Aorta (tissue), 5 donors: Measurements from ENCODE around the gene EP400. TPM values are rescaled to one million over a fixed set of nuclear protein-coding genes. Genes with fewer than 3 reads are reported as not detected.
A peak's percentile ranks its signal among the peaks of the same experiment; 100 is the strongest.

Experiments
- ATAC-seq: fragments of 200-7000 bp; cut with Tn5 transposase; one replicate; pipeline ENCODE4 v1.9.1; 2022; ENCODE audit warnings: moderate library complexity; ENCODE audit not compliant: low FRiP score
- DNase-seq, 2 donors: peaks; one replicate each; pipeline ENCODE4 v3.0.0-alpha.2; 2020
- H3K27ac ChIP-seq, 2 donors: one replicate each; pipeline ENCODE4 v1.5.1; 2013; ENCODE audit warnings: low read length in 2 of 2, mild to moderate bottlenecking in 2 of 2, moderate library complexity in 2 of 2, control low read depth in 1 of 2, inconsistent platforms in 1 of 2, low read depth in 1 of 2
- H3K27me3 ChIP-seq, 2 donors: one replicate each; pipeline ENCODE4 v1.6.1; 2013; ENCODE audit warnings: control low read depth in 1 of 2, low read length in 1 of 2, mild to moderate bottlenecking in 1 of 2, moderate library complexity in 1 of 2; ENCODE audit not compliant: insufficient read depth in 2 of 2, control insufficient read depth in 1 of 2
- H3K36me3 ChIP-seq, 2 donors: one replicate each; pipeline ENCODE4 v1.6.1; 2013; ENCODE audit warnings: control low read depth in 1 of 2, low read length in 1 of 2, mild to moderate bottlenecking in 1 of 2; ENCODE audit not compliant: insufficient read depth in 2 of 2, control insufficient read depth in 1 of 2
- H3K4me1 ChIP-seq, 2 donors: one replicate each; pipeline ENCODE4 v1.6.1; 2013; ENCODE audit warnings: low read length in 2 of 2, control low read depth in 1 of 2, mild to moderate bottlenecking in 1 of 2, moderate library complexity in 1 of 2; ENCODE audit not compliant: insufficient read depth in 2 of 2, control insufficient read depth in 1 of 2
- H3K4me3 ChIP-seq, 2 donors: one replicate each; pipeline ENCODE4 v1.5.1; 2013; ENCODE audit warnings: low read length in 2 of 2, control low read depth in 1 of 2, mild to moderate bottlenecking in 1 of 2
- H3K9me3 ChIP-seq: one replicate; pipeline ENCODE4 v1.6.1; 2013; ENCODE audit warnings: mild to moderate bottlenecking, low read length; ENCODE audit not compliant: control insufficient read depth
- WGBS, 2 donors: extraction: QIAGEN DNeasy Blood & Tissue Kit; methylation state at CpG; one replicate each; pipeline ENCODE4 v1.1.7; 2013; 5-methylcytosine and 5-hydroxymethylcytosine counted together
- intact Hi-C, 2 donors: fragments of 100-400 bp; cut with DNase I; formaldehyde crosslinking; loops; one replicate each; pipeline versions ENCODE4 v1.14.2 to v1.15.0; 2022
- polyA plus RNA-seq, 2 donors: library from polyadenylated mRNA; stranded (reverse); fragments of 200-250 nt; gene quantifications; one replicate each; pipeline ENCODE4 v1.2.3, GENCODE V29; 2013
- total RNA-seq, 2 donors: library from RNA; stranded (reverse); fragmentation: NEBNext Ultra II Directional; extraction: Animal tissue kit (Norgen Biotek cat#: 25700); gene quantifications; one replicate each; pipeline ENCODE4 v1.2.1, GENCODE V29; 2021
- donor health status: healthy with polysubstance abuse.
- donor health status: Bipolar disorder and iron deficiency.
- donor health status: DM: no; HTN: no; CAD: no.
- donor health status: DM: no; HTN: no; CAD: no.
- donor health status: DM: yes; HTN: yes; CAD: no.

EP400 gene
- total and polyA plus RNA-seq, 4 donors: 2.8 to 52.9 (median 28.1) TPM

DNA sequence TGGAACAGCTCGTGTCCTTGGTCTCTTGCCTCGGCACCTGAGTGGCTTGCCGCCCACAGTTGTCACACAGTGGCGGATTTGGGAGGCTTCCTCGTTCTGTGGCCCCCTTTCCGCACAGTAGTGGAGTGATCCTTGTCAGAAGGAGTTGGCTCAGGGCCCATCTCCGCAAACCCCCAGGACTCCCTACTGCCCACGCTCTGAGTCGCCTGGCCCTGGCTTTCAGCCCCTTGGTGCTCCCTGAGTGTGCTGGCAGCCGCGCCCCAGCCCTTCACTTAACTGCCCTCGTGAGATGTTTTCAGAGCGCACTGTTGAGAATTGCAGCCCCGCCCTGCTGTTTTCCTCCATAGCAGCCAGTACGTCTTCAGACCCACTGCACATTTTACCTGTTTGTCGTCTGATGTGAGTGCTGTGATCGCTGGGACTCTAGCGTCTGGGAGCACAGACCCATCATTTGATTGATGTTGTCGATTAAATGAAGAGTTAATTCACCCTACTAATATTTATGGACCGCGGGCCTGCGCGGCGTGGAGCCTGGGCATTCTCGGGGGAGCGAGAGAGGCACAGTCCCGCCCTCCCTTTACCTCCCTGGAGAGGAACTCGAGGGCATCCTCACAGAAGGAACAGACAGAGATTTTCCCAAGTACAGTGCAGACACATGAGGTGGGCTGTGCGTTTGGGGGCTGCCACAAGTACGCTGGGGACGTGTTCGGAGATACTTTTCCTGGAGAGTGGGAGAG is 102.6 kb downstream of the EP400 start:
- no peak for ATAC-seq
- no peaks in the 10 kb centered on the region for H3K4me1 ChIP-seq
- H3K36me3 ChIP-seq: peaks cover 0 to 16% of the 10 kb centered on the region in 2 donors
- no peak overlapping the region for H3K27ac ChIP-seq
- H3K4me3 ChIP-seq: no peak overlapping the region
- H3K9me3 ChIP-seq: no peaks in the 10 kb centered on the region
- peak in 1 of 2 donors; percentile 63 for DNase-seq
- intact Hi-C loops: no loop called here
- no peaks in the 10 kb centered on the region for H3K27me3 ChIP-seq
- 90 to 93% methylated on average over 32 of the region's 32 CpGs for WGBS, 2 donors

DNA sequence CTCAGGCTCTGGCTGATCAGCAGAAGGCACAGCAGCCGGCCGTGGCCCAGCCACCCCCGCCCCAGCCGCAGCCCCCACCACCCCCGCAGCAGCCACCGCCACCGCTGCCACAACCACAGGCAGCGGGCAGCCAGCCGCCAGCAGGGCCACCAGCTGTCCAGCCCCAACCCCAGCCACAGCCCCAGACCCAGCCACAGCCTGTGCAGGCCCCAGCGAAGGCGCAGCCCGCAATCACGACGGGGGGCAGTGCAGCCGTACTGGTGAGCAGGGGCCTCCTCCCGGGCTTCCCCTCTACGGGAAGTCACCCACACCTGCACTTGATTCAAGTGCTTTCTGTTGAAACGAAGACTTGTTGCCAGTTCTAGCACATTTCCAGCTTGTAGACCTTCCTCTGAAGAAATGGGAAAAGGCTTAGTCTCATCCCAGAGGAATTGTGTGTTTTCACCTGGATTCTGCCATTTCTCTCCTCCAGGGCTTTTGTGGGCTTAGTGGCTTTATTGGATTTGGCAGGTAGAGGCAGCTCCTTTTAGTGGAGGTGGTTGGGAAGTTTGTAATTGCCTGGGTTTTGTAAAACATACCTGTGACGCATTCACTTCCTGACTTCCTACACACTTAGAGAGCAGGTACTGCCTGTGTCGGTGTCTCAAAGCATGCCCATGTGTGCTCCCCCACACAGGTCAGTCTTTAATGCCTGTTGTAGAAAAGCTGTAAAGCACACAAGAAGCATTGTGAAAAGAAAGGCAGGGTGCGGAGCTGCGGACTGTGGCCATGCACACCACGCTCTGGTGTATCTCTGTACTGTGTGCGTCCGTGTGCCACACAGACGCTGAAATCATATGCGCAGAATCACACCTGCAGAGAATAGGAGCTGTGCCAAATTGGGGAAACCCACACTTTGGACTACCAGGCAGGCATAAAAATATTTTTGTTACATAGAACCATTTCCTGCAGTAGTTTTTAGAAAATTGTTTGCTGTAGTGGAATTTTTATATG is 103.9 kb downstream of the EP400 start:
- DNase-seq (peak in 1 of 2 donors; percentile 39), ATAC-seq (no peak)
- intact Hi-C loops: no loop called here
- Histone ChIP-seq H3K4me1 (no peaks in the 10 kb centered on the region), H3K36me3 (peaks cover 0 to 19% of the 10 kb centered on the region in 2 donors), H3K9me3 (no peaks in the 10 kb centered on the region), H3K4me3 (no peak overlapping the region), H3K27ac (no peak overlapping the region), H3K27me3 (no peaks in the 10 kb centered on the region)
- WGBS, 2 donors: 94 to 95% methylated on average over 26 to 27 of the region's 27 CpGs

DNA sequence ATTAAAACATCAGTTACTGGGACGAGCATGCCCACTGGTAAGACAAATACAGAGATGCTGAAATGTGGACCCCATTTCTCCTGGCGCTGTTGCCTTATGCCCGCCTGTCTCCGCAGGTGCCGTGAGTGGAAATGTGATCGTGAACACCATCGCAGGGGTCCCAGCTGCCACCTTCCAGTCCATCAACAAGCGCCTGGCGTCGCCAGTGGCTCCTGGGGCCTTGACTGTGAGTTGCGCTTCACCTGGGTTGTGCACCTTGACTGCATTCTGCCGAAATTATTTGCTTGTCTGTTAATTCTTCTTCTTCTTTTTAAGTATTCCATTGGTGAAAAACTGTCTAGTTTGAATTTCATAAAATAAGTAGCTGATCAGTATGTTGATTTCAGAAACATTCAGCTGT is 105.2 kb downstream of the EP400 start:
- H3K27ac ChIP-seq: no peak overlapping the region
- intact Hi-C loops: no loop called here
- H3K4me3 ChIP-seq: no peak overlapping the region
- no peak for ATAC-seq
- H3K36me3 ChIP-seq: peaks cover 0 to 12% of the 10 kb centered on the region in 2 donors
- peak in 1 of 2 donors; percentile 61 for DNase-seq
- H3K27me3 ChIP-seq: no peaks in the 10 kb centered on the region
- no peaks in the 10 kb centered on the region for H3K9me3 ChIP-seq
- 96% methylated on average over 12 of the region's 12 CpGs for WGBS, 2 donors
- H3K4me1 ChIP-seq: no peaks in the 10 kb centered on the region

DNA sequence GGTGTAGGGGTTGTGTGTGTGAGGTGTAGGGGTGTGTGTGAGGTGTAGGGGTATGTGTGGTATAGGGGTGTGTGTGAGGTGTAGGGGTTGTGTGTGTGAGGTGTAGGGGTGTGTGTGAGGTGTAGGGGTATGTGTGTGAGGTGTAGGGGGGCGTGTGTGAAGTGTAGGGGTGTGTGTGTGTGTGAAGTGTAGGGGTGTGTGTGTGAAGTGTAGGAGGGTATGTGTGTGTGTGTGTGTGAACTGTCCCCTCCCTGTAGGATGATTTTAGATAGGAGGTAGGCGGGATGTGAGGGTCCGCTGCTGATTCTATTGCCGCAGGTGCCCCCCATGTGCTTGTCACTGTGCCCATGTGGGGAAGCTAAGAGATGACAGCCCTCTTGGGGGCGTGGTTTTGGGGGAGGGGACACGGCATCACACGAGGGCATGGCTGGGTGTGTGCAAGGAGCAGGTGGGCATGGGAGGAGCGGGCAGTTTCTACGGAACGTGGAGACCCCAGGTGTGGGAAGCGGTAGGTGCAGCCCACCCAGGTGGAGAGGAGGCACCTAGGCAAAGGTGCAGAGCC is 105.9 kb downstream of the EP400 start:
- H3K4me3 ChIP-seq: no peak overlapping the region
- H3K36me3 ChIP-seq: peaks cover 0 to 10% of the 10 kb centered on the region in 2 donors
- intact Hi-C loops: no loop called here
- ATAC-seq (no peak), DNase-seq (peak in 1 of 2 donors; percentile 63)
- H3K27me3 ChIP-seq: no peaks in the 10 kb centered on the region
- WGBS, 2 donors: 87 to 89% methylated on average over 11 of the region's 11 CpGs
- H3K27ac ChIP-seq: no peak overlapping the region
- H3K9me3 ChIP-seq: no peaks in the 10 kb centered on the region
- no peaks in the 10 kb centered on the region for H3K4me1 ChIP-seq

DNA sequence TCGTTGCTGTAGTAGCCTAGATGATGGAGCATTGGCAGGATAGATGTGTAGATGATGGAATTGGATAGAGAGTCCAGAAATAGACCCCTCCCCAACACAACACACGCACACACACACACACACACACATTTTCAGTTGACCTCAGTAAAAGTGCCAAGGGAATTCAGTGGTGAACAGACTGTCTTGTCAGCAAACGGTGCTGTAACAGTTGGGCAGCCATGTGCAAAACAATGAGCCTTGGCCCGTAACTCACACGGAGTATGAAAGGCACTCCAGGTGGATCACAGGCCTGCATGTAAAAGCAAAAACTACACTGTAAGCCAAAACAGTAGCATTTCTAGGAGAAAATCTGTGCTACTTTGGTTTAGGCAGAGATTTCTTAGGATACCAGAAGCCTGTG is 106.6 kb downstream of the EP400 start:
- no peaks in the 10 kb centered on the region for H3K9me3 ChIP-seq
- H3K4me3 ChIP-seq: no peak overlapping the region
- no peak for DNase-seq
- intact Hi-C loops: no loop called here
- no peak for ATAC-seq
- H3K27me3 ChIP-seq: no peaks in the 10 kb centered on the region
- H3K4me1 ChIP-seq: no peaks in the 10 kb centered on the region
- H3K36me3 ChIP-seq: peaks cover 0 to 9% of the 10 kb centered on the region in 2 donors
- WGBS, 2 donors: 88 to 91% methylated on average over 5 of the region's 5 CpGs
- no peak overlapping the region for H3K27ac ChIP-seq

DNA sequence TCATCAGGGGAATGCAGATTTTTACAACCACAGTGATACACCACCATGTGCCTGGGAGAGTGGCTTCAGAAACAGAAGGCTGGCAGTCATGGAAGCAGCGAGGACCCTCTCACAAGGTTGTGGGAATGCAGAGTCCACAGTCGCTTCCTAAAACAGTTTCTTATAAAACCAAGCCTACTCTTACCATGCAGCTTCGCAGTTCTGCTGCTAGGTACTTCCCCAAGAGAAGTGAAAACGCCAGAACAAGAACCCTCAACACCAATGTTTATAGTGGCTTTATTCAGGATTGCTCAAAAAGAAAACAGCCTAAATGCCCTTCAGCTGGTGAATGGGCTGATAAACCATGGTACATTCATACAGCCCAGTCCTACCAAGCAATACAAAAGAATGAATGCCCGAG is 107.2 kb downstream of the EP400 start:
- WGBS, 2 donors: 86 to 90% methylated on average over 5 of the region's 5 CpGs
- peaks cover 0 to 9% of the 10 kb centered on the region in 2 donors for H3K36me3 ChIP-seq
- no peak for ATAC-seq

DNA sequence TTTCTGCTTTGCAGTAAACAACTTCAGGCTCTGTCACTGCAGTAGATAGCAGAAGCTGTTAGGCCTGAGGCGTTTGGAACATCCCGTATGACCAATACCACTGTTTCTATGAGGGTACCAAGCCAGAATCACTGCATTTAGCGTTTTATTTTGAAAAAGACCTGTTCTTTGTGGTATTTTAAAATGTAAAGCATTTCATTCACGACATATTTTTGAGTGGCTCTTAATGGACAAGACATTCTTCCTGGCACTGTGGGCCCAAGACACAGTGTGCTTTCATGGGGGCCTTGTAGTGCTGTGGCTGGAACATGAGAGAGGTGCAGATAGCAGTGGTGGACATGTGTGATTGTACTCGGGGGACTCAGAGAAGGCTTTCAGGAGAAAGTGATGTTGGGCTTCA is 107.9 kb downstream of the EP400 start:
- ATAC-seq (no peak), DNase-seq (no peak)
- intact Hi-C loops: no loop called here
- H3K27ac ChIP-seq: no peak overlapping the region
- H3K4me1 ChIP-seq: no peaks in the 10 kb centered on the region
- H3K36me3 ChIP-seq: peaks cover 0 to 15% of the 10 kb centered on the region in 2 donors
- no peaks in the 10 kb centered on the region for H3K27me3 ChIP-seq
- no peak overlapping the region for H3K4me3 ChIP-seq
- WGBS, 2 donors: 89 to 91% methylated on average over 5 of the region's 5 CpGs
- H3K9me3 ChIP-seq: no peaks in the 10 kb centered on the region

More for the DNA sequence above, 107.2 kb downstream of the EP400 start:
- no peaks in the 10 kb centered on the region for H3K27me3 ChIP-seq
- H3K4me1 ChIP-seq: no peaks in the 10 kb centered on the region
- no peaks in the 10 kb centered on the region for H3K9me3 ChIP-seq
- intact Hi-C loops: no loop called here
- no peak overlapping the region for H3K4me3 ChIP-seq
- DNase-seq: peak in 1 of 2 donors; percentile 6
- no peak overlapping the region for H3K27ac ChIP-seq

DNA sequence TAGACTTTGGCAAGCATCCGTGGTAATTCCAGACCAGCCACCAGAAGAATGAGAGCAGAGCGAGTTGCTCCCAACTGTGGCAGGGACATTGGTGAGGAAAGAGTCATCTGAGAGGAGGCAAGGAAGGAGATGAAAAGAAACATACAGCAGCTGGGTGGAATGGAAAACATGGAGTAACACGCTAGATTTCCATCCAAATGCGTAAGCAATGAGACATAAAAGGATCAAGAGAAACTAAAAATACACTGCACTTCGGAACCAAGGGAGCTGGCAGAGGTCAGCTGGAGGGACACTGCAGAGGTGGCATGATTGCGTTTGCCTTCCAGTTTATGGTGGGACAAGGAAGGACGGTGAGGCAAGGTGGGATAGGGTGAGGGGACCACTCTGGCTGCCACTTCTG is 111.5 kb downstream of the EP400 start:
- Histone ChIP-seq H3K4me3 (no peak overlapping the region), H3K9me3 (no peaks in the 10 kb centered on the region), H3K27ac (no peak overlapping the region), H3K36me3 (peaks cover 3 to 12% of the 10 kb centered on the region in 2 donors), H3K27me3 (no peaks in the 10 kb centered on the region), H3K4me1 (no peaks in the 10 kb centered on the region)
- WGBS, 2 donors: 77 to 79% methylated on average over 7 of the region's 7 CpGs
- no peak for ATAC-seq
- peak in 1 of 2 donors; percentile 16 for DNase-seq
- intact Hi-C loops: no loop called here
